ENCODE measurements around the gene DPEP3.

DNA sequence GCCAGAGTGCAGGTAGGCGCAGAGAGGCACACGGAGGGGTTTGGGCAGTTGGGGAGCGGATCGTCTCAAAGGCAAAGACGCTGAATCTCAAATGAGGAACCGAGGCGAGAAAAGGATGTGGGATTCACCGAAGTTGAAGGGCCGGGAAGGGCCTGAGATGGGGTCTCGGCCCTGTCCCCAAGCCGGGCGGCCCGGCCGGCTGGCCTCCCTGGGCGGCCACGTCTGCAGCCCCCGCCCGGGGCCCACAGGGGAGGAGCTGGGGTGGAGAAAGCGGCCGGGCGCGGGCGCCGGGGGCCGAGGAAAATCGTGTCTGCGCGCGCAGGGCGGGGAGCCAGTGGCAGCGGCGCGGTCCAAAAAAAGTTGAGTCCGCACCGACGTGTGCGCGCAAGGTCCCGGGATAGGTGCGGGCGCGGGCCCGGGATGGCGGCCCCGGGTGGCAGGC is 12.3 kb downstream of the DPEP3 start:
- TF ChIP-seq, protein P1, sequence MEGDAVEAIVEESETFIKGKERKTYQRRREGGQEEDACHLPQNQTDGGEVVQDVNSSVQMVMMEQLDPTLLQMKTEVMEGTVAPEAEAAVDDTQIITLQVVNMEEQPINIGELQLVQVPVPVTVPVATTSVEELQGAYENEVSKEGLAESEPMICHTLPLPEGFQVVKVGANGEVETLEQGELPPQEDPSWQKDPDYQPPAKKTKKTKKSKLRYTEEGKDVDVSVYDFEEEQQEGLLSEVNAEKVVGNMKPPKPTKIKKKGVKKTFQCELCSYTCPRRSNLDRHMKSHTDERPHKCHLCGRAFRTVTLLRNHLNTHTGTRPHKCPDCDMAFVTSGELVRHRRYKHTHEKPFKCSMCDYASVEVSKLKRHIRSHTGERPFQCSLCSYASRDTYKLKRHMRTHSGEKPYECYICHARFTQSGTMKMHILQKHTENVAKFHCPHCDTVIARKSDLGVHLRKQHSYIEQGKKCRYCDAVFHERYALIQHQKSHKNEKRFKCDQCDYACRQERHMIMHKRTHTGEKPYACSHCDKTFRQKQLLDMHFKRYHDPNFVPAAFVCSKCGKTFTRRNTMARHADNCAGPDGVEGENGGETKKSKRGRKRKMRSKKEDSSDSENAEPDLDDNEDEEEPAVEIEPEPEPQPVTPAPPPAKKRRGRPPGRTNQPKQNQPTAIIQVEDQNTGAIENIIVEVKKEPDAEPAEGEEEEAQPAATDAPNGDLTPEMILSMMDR (IDR thresholded peaks at IDR 0.05), result no peak
- TF ChIP-seq POLR2A (IDR thresholded peaks at IDR 0.05), result no peak
